Measurements from ENCODE around the gene SCYL1. TPM values are rescaled to one million over a fixed set of nuclear protein-coding genes. Genes with fewer than 3 reads are reported as not detected.
A peak's percentile ranks its signal among the peaks of the same experiment; 100 is the strongest.
"Not testable (repeated sequence)": the region's sequence is repeated elsewhere in the genome, so short reads cannot be mapped to it uniquely, and the experiment has no call there.

The SCYL1 gene
- total RNA-seq, 1 donor from 2014 or later: 91.1 TPM

DNA sequence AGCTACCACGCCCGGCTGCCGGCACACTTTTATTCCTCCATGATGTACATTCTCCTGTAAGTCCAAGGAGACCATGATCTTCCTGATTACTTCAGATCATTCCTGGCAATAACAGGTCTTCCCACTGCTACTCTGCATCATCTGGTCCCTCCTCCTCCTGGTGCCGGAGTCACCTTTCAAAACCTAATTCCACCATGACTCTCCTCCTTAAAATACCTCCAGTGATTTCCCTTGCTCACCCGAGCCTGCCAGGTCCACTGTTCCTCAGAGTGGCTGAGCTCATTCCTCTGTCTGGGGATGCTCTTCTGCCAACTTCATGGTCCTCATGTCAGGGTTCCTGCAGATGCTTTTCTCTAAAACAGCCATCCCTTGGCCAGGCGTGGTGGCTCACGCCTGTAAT is 37.1 kb downstream of the SCYL1 start:
- peak overlapping the region; percentile 15 for H3K4me3 Mint-ChIP-seq
- TF ChIP-seq, protein P1, sequence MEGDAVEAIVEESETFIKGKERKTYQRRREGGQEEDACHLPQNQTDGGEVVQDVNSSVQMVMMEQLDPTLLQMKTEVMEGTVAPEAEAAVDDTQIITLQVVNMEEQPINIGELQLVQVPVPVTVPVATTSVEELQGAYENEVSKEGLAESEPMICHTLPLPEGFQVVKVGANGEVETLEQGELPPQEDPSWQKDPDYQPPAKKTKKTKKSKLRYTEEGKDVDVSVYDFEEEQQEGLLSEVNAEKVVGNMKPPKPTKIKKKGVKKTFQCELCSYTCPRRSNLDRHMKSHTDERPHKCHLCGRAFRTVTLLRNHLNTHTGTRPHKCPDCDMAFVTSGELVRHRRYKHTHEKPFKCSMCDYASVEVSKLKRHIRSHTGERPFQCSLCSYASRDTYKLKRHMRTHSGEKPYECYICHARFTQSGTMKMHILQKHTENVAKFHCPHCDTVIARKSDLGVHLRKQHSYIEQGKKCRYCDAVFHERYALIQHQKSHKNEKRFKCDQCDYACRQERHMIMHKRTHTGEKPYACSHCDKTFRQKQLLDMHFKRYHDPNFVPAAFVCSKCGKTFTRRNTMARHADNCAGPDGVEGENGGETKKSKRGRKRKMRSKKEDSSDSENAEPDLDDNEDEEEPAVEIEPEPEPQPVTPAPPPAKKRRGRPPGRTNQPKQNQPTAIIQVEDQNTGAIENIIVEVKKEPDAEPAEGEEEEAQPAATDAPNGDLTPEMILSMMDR (IDR thresholded peaks at IDR 0.05; ENCODE audit: unreplicated experiment): no peak
- peaks cover 36% of the 10 kb centered on the region for H3K4me1 Mint-ChIP-seq
- peak overlapping the region; percentile 65 for H3K27ac Mint-ChIP-seq
- H3K9me3 Mint-ChIP-seq: no peaks in the 10 kb centered on the region
- no peaks in the 10 kb centered on the region for H3K27me3 Mint-ChIP-seq (ENCODE audit: low read depth)
- H3K36me3 Mint-ChIP-seq: no peaks in the 10 kb centered on the region
- no peak for DNase-seq (ENCODE audit: low spot score in 2 of 2, unreplicated experiment in 2 of 2)

DNA sequence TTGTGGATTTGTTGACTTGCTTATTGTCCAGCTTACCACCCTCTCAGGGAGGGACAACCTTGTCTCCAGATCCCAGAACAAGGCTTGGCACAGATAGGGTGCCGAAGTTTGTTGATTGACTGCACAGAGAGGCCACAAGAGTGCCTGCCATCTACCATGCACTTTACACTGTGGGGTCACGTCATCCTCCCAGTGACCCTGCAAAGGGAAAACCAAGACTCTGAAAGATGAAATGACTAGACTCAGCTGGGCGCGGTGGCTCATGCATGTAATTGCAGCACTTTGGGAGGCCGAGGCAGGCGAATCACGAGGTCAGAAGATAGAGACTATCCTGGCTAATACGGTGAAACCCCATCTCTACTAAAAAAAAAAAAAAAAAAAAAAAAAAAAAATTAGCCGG is 37.9 kb downstream of the SCYL1 start:
- DNase-seq (ENCODE audit: low spot score in 2 of 2, unreplicated experiment in 2 of 2): no peak
- Mint-ChIP-seq H3K36me3 (no peaks in the 10 kb centered on the region), H3K27ac (no peak overlapping the region), H3K9me3 (no peaks in the 10 kb centered on the region), H3K27me3 (ENCODE audit: low read depth) (no peaks in the 10 kb centered on the region), H3K4me3 (no peak overlapping the region), H3K4me1 (peaks cover 31% of the 10 kb centered on the region)
- TF ChIP-seq, protein P1 (IDR thresholded peaks at IDR 0.05; ENCODE audit: unreplicated experiment): no peak

DNA sequence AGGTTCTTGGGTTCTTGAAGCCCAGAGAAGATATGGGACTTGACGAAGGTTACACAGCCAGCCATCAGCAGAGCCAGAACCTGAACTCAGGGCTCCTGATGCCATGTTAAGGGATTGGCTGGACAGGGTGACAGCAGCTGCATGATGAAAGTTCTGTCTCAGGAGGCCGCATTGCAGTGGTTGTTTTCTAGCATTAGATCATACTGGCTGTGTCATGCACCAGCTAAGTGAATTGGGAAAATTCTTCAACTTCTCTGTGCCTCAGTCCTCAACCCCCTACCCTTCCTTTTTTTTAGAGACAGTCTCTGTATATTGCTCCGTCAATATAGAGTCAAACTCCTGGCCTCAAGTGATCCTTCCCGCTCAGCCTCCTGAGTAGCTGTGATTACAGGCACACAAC is 38.7 kb downstream of the SCYL1 start:
- Mint-ChIP-seq H3K4me3 (no peak overlapping the region), H3K27me3 (ENCODE audit: low read depth) (no peaks in the 10 kb centered on the region)

DNA sequence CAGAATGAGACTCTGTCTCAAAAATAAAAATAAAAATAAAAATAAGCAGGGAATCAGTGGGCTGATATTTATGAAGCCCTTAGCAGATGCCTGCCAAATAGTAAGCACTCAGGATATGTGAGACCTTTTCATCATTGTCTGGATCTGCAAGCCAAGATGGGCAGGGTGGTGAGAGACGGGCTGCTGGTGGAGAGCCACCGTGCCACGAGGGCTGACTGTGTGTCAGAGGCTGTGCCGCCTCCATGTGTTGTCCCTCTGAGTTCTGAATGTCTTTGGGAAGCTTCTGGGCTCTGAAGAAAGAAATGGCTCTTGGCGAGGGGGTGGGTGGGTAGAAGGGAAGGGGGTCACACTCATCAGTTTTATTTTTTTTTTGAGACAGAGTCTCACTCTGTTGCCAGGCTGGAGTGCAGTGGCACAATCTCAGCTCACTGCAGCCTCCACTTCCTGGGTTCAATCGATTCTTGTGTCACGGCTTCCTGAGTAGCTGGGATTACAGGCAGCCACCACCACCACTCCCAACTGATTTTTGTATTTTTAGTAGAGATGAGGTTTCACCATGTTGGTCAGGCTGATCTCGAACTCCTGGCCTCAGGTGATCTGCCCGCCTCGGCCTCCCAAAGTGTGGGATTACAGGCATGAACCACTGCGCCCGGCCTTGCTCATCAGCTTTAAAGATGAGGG is 40.1 kb downstream of the SCYL1 start:
- H3K9me3 Mint-ChIP-seq; H3K36me3 Mint-ChIP-seq; H3K27me3 Mint-ChIP-seq (ENCODE audit: low read depth); DNase-seq (ENCODE audit: low spot score in 2 of 2, unreplicated experiment in 2 of 2); H3K27ac Mint-ChIP-seq; H3K4me3 Mint-ChIP-seq: not testable (repeated sequence)
- peaks cover 37% of the 10 kb centered on the region for H3K4me1 Mint-ChIP-seq

More for the DNA sequence above, 38.7 kb downstream of the SCYL1 start:
- H3K27ac Mint-ChIP-seq: no peak overlapping the region
- TF ChIP-seq, protein P1 (IDR thresholded peaks at IDR 0.05; ENCODE audit: unreplicated experiment): no peak
- no peaks in the 10 kb centered on the region for H3K9me3 Mint-ChIP-seq
- DNase-seq (ENCODE audit: low spot score in 2 of 2, unreplicated experiment in 2 of 2): no peak
- H3K36me3 Mint-ChIP-seq: no peaks in the 10 kb centered on the region
- peaks cover 35% of the 10 kb centered on the region for H3K4me1 Mint-ChIP-seq

DNA sequence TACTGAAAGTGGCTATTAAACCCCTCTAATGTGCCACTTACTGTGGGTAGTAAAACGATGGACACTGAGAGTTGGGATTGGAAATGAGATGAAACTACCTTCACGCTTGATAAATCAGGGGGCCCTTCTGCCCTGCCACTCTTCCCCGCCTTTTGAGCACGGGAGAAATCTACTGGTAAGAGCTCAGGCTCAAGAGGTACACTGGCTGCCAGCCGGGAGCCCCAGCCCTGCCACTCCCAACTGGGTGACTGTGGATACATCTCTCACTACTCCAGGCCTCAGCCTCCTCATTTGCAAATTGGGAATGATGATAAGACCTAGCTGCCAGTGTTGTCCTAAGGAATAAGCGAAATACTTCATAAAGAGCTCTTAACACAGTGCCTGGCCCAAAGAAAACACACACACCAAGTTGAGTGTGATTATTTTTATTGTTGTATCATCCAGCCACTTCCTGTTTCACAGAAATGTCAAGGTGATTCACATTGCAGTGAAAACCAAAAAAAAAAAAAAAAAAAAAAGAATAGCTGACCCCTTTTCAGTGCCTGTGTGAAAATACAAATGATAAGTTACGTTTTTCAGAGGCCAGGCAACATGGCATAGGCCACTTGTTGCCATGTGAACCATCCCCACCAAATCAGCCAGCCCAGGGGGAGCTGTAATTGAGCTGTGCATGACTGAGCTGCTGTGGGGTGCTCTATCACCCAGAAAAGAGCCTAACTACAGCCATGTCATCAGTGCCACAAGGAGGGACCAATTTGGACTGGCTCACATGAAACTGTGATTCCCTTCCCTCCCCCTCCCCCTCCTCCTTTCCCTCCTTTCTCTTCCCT is 41.0 kb downstream of the SCYL1 start:
- H3K27me3 Mint-ChIP-seq (ENCODE audit: low read depth): no peaks in the 10 kb centered on the region
- H3K27ac Mint-ChIP-seq: peak overlapping the region; percentile 16
- H3K4me1 Mint-ChIP-seq: peaks cover 34% of the 10 kb centered on the region
- DNase-seq (ENCODE audit: low spot score in 2 of 2, unreplicated experiment in 2 of 2): no peak
- TF ChIP-seq, protein P1 (IDR thresholded peaks at IDR 0.05; ENCODE audit: unreplicated experiment): no peak
- no peaks in the 10 kb centered on the region for H3K36me3 Mint-ChIP-seq
- H3K9me3 Mint-ChIP-seq: no peaks in the 10 kb centered on the region
- H3K4me3 Mint-ChIP-seq: no peak overlapping the region
